HG03378 (cell line): Measurements from ENCODE around the gene IFNA8.
"Not testable (repeated sequence)": the region's sequence is repeated elsewhere in the genome, so short reads cannot be mapped to it uniquely, and the experiment has no call there.

Source experiments
- ATAC-seq: cut with Tn5 transposase; IDR thresholded peaks from one replicate; pipeline ENCODE4 v1.9.1; 2021; ENCODE audit warnings: mild to moderate bottlenecking, moderate library complexity; ENCODE audit not compliant: unreplicated experiment

IFNA8 gene

DNA sequence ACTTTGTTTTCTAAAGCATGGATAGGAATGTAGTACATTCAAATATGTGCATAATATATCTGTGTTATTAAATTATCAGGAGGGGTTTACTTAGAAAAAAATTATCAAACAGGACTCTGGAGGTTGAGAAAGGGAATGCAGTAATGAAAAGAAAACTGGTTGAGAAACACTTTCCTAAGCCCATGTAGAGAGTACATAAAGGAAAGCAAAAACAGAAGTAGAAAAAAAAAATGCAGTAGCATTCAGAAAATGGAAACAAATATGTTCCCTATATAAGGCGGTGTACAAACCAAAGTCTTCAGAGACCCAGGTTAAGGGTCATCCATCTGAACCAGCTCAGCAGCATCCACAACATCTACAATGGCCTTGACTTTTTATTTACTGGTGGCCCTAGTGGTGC lies at the start of gene IFNA8:
IFNA8 (plus strand) TSS at position 301 of the 400 bp plus-strand sequence; CDS start at position 361, 60 bp downstream.
- ATAC-seq: no peak

DNA sequence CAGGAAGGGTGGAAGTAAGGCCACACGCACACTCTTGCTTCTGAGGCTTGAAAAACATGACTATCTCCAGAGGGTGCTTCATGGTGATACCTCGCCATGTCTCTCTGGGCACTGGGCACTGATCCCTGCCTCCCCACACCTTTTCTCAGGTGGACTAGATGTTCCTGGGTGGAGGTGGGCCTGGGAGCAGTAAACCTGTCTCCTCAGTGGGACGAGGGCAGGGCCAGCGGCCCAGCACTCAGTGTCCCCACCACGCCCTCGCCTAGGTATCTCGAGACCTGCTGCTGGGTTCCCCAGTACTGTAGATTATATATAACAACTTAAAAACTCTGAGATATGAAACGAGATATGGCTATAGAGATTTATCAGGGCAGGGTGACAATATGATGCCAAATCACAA lies 46.6 kb upstream of the IFNA8 start:
- no peak for ATAC-seq

DNA sequence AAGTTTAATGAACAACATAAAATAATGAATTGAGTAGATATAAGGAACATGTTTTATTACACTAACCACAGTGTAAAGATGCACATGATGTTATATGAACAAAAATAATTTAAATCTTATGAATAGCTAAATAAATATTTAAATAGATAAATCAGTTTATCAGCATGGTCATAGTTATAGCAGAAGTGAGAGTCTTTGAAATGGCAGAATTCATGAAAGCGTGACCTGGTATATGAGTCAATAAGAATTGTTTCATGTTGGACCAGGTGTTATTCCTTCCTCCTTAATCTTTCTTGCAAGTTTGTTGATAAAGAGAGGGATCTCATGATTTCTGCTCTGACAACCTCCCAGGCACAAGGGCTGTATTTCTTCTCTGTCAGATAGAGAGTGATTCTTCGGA lies 41.7 kb upstream of the IFNA8 start:
- peak; percentile 96 for ATAC-seq

DNA sequence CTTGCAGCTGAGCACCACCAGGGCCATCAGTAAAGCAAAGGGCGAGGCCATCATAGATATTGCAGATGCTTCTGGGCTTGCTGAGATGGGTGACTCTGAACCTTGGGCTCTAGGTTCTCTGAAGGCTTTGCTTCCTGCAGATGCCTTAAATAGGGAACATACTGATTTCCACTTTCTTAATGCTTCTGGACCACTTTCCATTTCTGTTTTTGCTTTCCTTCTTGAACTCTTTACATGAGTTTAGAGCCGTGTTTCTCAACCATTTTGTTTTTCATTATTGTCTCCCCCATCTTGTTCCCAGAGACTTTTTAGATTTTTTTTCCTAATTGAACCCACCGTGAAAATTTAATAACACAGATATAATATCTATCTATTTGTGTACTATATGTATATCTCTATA lies 41.0 kb upstream of the IFNA8 start, which contains the start of gene IFNA13:
IFNA13 (minus strand) TSS at position 101 of the 400 bp plus-strand sequence; CDS start at position 54, 47 bp downstream.
- no peak for ATAC-seq

DNA sequence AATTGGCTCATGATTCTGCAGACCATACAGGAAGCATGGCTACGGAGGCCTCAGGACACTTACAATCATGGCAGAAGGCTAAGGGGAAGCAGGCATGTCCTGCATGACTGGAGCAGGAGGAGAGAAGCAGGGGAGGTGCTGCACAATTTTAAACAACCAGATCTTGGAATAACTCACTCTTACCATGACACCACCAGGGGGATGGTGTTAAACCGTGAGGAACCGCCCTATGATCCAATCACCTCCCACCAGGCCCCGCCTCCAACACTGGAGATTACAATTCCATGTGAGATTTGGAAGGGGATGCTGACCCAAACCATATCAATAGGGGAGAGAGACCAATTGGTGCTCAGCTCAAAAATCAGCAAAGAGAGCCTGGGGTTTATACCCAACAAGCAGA lies 37.5 kb upstream of the IFNA8 start:
- ATAC-seq: not testable (repeated sequence)

DNA sequence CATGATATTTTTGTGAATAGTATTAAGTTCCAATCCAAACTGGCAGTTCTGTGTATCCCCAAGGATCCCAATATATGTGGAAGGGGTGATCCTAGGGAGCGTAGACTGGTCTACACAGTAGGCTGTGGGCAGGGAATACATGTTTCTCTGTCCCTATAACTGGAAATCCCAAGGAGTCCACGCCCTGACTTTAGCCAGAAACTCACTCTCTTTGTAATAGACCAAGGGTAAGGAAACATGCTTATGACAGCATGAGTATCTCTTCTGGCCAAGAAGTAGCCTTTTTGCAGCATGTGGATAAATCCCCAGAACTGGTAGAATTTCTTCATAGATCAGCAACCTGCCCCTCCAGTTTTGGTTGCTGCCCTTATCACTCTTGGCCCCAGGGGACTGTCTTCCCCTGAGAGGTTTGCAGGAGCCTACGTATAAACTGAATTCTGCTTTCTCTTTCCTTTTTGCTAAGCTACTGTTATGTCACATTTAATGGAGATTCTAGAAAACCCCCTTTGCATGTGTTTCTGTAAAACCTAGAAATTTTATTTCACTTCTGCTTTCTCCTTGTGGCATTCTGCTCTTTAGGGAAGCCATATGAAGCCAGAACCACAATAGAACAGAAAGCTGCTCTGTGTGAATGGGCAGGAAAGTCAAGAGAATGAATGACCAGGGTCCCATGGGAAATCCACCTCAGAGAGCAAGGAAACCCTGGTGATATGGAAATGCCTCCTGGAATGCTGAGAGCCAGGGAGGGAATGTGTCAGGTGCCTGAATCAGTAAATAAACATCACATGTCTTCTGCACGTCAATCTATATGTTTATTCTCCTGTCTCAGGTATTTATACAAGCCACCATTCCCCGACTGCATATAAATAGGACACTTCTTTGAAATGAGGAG lies 27.2 kb upstream of the IFNA8 start:
- ATAC-seq: peak; percentile 99

DNA sequence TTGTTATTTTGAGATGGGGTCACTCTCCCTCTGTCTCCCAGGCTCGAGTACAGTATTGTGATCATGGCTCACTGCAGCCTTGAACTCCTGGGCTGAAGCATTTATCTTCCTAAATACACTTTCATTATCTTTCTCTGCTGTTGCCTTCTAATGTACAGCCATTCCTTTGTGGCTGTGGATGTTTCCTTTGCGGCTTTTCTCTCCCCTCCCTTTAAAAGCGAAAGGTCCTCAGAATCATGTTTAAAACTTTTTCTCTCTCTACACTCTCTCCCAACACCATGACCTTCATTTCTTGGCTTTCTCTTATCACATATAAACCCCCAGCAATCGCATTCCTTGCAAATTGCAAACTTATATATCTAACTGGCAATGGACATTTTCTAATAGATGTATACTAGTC lies 25.3 kb upstream of the IFNA8 start:
- no peak for ATAC-seq

DNA sequence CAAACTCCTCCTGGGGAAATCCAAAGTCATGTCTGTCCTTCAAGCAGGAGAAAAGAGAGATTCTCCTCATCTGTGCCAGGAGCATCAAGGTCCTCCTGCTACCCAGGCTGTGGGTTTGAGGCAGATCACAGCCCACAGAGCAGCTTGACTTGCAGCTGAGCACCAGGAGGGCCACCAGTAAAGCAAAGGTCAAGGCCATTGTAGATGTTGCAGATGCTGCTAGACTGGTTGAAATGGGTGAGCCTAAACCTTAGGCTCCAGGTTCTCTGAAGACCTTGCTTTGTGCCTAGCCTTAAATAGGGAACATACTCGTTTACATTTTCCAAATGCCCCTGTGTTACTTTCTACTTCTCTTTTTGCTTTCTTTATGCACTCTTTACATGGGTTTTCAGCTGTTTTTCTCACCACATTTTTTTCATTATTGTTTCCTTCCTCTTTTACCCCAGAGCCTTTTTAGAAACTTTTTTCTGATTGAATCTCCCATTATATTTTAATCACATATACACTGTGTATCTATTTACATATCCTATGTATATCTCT lies 23.7 kb upstream of the IFNA8 start, which contains the start of gene IFNA2:
IFNA2 (minus strand) TSS at position 268 of the 540 bp plus-strand sequence; CDS start at position 199, 69 bp downstream.
- ATAC-seq: no peak

DNA sequence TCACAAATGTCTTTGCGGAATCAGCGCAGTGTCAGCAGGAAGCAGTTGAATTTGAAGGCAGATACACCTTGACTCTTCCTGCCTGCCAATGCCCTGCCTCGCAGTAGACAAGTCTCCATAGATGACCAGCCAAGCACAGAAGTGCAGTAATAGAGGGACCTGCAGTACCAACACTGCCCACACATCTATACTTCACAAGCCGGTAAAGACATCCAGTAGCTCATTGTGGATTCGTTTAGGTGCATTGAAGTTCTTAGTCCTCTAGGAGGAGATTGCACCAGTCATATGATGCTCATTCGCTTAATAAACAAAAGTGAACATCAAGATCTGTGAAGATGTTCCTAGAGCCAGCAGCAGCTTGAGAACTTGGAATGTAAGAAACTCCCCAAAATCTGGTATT lies 16.6 kb upstream of the IFNA8 start:
- peak; percentile 92 for ATAC-seq

DNA sequence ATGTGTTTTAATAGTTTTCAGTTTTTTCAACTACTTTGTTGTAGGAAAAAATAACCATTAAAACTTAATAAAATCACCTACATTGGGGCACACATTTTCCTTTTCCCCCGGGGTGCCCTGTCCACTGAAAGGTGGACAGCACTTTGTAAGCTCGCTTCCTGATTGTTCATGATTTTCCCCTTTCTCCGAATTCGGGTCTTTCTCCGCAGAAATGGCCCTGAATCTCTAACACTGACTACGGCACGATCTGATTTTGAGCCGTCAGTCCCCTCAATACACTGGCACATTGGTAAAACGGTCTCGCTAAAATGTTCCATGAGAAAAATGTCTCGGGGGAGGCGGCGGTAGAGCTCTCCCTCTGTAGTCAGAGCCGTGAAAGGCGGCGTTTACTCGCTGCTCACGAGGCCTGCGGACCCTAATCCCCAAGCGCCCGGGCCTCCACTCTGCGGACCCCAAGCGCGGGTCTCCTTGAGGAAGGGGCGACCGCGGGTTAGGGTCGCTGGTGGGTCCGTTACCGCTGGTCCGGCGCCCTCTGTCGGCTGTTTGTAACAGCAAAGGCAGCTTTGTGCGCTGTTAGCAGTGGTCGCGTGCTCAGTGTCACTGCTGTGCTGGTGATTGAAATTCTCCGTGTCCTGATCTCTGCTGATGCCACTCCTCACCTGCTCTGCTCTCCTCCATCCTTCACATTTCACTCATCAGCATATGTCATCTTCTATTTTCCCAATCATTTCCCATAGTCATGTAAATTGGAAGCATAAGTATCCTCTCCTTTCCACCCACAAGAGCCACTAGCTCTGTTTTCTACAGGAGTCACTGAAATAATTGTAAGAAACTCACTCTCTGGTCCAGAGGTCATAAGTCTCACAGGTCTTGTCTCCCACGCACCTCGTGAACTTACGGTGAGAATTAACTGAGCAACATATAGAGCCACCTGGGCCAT lies 12.9 kb upstream of the IFNA8 start:
- peak; percentile 66 for ATAC-seq

DNA sequence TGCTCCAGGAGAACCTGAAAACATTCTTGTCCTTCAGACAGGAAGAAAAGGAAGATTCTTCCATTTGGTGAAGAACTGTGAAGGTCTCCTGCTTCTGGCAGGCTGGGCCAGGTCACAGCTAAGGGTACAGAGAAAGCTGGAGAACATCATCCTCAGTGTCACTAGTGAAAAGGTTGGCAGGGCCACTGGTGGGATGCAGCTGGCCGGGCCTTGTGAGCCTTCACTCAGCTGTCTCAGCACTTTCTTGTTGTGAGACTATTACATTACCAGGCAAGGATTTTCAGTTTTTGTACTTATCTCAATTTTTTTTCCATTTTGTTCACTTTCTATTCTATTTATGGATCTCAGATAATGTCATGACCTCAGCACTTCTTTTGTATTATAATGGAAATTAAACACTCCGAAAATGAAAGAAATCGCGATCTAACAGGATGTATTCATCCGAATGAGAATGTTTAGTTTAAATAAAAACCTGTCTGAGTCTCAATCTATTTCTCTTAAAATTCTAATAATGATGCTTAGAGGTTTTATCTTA lies 9.9 kb upstream of the IFNA8 start:
- no peak for ATAC-seq

DNA sequence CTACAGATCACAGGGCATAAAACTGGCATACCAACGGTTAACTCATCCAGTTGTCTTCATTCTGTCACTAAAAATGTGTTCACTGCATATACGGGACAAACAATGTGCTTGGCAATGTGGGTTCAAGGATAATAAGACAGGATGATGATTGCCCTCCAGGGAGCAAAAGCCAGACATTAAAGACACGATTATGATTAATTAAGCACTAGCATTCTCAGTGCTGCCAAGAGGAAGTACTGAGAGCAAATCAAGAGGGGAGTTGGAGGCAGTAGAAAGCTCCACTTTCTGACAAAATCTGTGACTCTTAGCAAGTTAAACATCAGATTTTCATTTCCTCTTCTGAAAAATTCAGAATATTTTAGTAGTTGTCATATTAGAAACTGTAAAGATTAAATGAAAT lies 9.0 kb upstream of the IFNA8 start:
- no peak for ATAC-seq

DNA sequence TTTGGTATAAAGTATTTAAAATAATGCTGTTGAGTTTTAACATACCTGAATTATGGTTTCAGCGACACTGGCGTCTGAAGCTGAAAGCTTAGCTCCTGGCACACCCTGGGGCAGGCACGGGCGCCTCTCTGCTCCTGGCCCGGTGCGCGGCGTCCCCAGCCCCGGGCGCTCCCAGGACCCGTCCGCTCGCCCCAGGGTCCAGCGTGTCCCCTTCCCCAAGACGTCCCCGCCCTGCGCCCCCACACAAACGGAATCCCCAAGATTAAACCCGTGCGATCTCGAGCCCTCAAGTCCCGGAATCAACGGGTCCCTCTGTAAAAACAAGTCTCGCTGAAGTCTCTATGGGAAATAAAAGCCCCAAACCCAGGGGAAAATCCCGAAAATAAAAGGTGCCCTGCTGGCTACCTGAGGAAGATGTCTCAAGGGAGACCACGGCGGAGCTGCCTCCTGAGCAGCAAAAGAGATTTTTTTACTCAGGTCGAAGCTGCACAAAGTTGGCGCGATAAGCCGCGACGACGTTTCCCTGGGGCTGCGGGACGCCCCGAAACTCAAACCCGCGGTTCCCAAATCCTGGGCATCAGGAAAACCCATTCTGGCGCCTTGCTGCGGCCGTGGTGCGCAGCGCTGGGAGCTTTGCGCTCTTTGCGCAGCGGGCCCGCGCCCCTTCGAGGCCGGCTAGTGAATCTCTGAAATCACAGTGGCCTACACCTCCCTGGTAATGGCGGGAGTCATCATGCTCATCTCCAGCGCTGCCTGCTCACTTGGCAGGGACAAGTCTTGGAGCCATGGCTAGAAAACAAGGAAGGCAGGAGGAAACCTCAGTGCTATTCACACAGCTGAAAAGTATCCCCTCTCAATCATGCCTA lies 6.3 kb upstream of the IFNA8 start:
- ATAC-seq: no peak

DNA sequence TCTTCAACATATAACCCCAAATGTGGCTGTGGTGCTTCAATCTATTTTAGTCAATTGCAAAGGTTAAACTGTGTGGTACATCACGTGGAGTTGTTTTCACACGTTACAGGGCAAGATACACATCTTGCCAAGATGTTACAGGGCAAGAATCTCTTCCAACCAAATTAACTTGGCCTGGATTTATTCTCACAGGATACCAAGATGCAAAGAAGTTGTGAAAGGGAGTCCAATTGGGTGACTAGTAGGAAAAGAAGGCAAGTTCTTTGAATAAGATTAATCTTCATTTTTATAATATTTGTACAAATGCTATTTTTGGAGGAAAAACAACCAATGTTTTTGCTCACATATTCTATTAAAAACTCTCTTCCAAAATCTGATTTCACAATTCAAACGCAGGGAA lies 4.8 kb upstream of the IFNA8 start:
- ATAC-seq: no peak

DNA sequence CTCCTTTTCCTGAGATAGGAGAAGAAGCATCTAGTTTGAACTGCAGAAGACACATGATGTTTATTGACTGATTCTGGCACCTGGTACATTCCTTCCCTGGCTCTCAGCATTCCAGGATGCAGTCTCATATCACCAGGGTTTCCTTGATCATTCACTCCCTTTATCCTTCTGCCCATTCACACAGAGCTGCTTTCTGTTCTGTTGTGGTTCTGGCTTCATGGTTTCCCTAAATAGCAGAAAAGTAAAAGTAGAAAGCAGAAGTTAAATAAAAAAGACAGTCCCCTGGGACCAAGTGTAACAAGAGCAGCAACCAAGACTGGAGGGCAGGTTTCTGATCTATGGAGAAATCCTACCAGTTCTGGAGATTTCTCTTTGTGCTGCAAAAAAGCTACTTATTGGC lies 3.2 kb downstream of the IFNA8 start:
- peak; percentile 61 for ATAC-seq

DNA sequence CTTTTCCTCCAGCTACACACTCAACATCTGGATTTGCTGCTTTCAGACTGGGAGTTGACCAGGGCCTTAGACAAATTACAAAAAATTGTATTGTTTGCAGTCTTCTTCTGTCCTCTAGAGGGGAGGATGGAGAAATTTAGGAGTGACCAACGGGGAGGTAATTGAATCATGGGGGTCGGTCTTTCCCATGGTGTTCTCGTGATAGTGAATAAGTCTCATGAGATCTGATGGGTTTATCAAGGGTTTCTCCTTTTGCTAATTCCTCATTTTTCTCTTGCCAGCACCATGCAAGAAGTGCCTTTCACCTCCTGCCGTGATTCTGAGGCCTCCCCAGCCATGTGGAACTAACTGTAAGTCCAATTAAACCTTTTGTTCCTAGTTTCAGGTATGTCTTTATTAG lies 4.2 kb downstream of the IFNA8 start:
- no peak for ATAC-seq

DNA sequence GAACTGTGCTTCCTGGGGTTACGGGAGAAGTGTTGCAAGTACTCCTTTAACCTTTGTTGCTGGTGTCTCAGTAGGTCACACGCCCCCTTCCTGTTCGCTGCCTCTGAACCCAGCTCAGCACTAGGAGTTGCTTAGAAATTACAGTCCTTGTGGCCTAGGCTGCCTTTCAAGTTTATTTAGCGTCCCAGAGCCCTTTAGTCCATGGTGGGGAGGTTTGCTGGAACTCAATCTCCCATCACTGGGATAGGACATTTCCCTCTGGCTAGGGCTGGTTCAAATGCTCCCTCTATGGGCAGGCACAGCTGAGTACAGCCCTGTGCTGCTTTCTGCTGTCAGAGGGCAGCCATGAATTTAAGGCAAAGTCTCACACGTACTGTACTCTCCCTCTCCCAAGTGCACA lies 4.7 kb downstream of the IFNA8 start:
- no peak for ATAC-seq

DNA sequence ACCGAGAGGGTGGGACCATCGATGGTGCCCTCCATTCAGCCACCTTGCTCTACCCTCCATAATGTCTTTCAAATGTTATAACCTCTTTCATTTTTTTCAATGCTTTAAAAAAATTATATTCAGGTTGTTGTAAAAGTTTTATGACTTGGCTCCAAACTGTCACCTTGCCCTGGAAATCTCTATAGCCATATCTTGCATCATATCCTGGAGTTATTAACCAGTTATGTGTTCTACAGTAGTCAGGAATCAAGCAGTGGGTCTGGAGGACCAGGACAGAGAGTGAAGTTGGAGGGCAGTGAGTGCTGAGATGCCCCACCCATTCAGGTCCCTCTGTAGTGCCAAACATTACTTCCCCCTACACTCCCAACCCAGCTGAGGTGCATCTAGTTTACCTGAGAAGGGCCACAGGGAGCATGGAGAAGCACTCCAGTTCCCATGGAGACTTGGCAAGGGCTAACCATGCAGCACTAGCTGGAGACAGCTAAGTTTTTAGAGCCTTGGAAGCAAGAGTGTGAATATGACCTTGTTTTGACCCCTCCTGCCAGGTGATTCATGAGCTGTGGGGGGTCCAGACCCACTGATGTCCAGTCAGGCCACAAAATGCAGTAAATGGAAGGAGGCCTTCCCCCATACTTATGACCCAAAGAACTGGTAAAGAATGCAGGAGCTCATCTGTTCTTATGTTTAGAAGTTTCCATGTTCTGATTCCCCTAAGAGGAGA lies 5.5 kb downstream of the IFNA8 start:
- no peak for ATAC-seq
